ENCODE results near the gene PI4KA. TPM values are rescaled to one million over a fixed set of nuclear protein-coding genes. Genes with fewer than 3 reads are reported as not detected.
"Not testable (repeated sequence)": the region's sequence is repeated elsewhere in the genome, so short reads cannot be mapped to it uniquely, and the experiment has no call there.

PI4KA gene
- total RNA-seq, 2 experiments from 2014 or later, result 84.5 to 99.6 TPM

GRCh38 chr22:20678792-20679435, 179.7 kb downstream of the PI4KA start:
- CTCF ChIA-PET; H3K4me1 Mint-ChIP-seq; H3K4me3 Mint-ChIP-seq; ATAC-seq; DNase-seq; H3K9me3 Mint-ChIP-seq (ENCODE audit: low read depth); H3K27ac Mint-ChIP-seq; H3K36me3 Mint-ChIP-seq: not testable (repeated sequence)
- H3K27me3 Mint-ChIP-seq, result peaks cover 43% of the 10 kb centered on the region

GRCh38 chr22:20677684-20678242, 180.8 kb downstream of the PI4KA start:
- Mint-ChIP-seq H3K36me3 (no peaks in the 10 kb centered on the region), H3K4me3 (no peak overlapping the region), H3K4me1 (no peaks in the 10 kb centered on the region), H3K27ac (no peak overlapping the region), H3K9me3 (ENCODE audit: low read depth) (no peaks in the 10 kb centered on the region), H3K27me3 (peaks cover 51% of the 10 kb centered on the region)
- ATAC-seq (no peak), DNase-seq (no peak)
- CTCF ChIA-PET, result interaction anchor here (1.2 kb wide), 1 partner anchor 14 kb away, joined by 3 read pairs; no protein-coding TSS in a partner anchor

GRCh38 chr22:20675613-20676012, 183.0 kb downstream of the PI4KA start:
- CTCF ChIA-PET; H3K36me3 Mint-ChIP-seq; H3K27ac Mint-ChIP-seq; H3K4me1 Mint-ChIP-seq; DNase-seq; H3K4me3 Mint-ChIP-seq; ATAC-seq; H3K9me3 Mint-ChIP-seq (ENCODE audit: low read depth): not testable (repeated sequence)
- peaks cover 63% of the 10 kb centered on the region for H3K27me3 Mint-ChIP-seq

- Mint-ChIP-seq H3K4me1 (no peaks in the 10 kb centered on the region), H3K27me3 (peaks cover 65% of the 10 kb centered on the region), H3K4me3 (no peak overlapping the region), H3K9me3 (ENCODE audit: low read depth) (no peaks in the 10 kb centered on the region), H3K36me3 (no peaks in the 10 kb centered on the region), H3K27ac (no peak overlapping the region)
- CTCF ChIA-PET, result no interaction called here
- DNase-seq (no peak), ATAC-seq (no peak)
Observed at GRCh38 chr22:20674998-20675397, 183.6 kb downstream of the PI4KA start.

- H3K36me3 Mint-ChIP-seq, result no peaks in the 10 kb centered on the region
- H3K4me3 Mint-ChIP-seq, result no peak overlapping the region
- ATAC-seq (no peak), DNase-seq (no peak)
- peaks cover 60% of the 10 kb centered on the region for H3K27me3 Mint-ChIP-seq
- no peaks in the 10 kb centered on the region for H3K9me3 Mint-ChIP-seq (ENCODE audit: low read depth)
- H3K4me1 Mint-ChIP-seq, result no peaks in the 10 kb centered on the region
- CTCF ChIA-PET, result interaction anchor here (1.2 kb wide), 1 partner anchor 68 kb away, joined by 3 read pairs; no protein-coding TSS in a partner anchor
- no peak overlapping the region for H3K27ac Mint-ChIP-seq
Observed at GRCh38 chr22:20673295-20674195, 185.1 kb downstream of the PI4KA start.

- DNase-seq, result no peak
- no peak for ATAC-seq
- no peaks in the 10 kb centered on the region for H3K4me1 Mint-ChIP-seq
- CTCF ChIA-PET, result interaction anchor here (1.2 kb wide), 2 partner anchors 69 to 112 kb away, joined by 3 read pairs; no protein-coding TSS in a partner anchor
- H3K4me3 Mint-ChIP-seq, result no peak overlapping the region
- H3K27me3 Mint-ChIP-seq, result peaks cover 56% of the 10 kb centered on the region
- H3K36me3 Mint-ChIP-seq, result no peaks in the 10 kb centered on the region
- H3K9me3 Mint-ChIP-seq (ENCODE audit: low read depth), result no peaks in the 10 kb centered on the region
- H3K27ac Mint-ChIP-seq, result no peak overlapping the region
Observed at GRCh38 chr22:20672732-20673131, 185.9 kb downstream of the PI4KA start.

- H3K4me1 Mint-ChIP-seq, result no peaks in the 10 kb centered on the region
- CTCF ChIA-PET, result interaction anchor here (1.2 kb wide), 1 partner anchor 112 kb away, joined by 3 read pairs; no protein-coding TSS in a partner anchor
- H3K36me3 Mint-ChIP-seq, result no peaks in the 10 kb centered on the region
- DNase-seq (no peak), ATAC-seq (no peak)
- peaks cover 49% of the 10 kb centered on the region for H3K27me3 Mint-ChIP-seq
- H3K9me3 Mint-ChIP-seq (ENCODE audit: low read depth), result no peaks in the 10 kb centered on the region
- H3K27ac Mint-ChIP-seq, result no peak overlapping the region
- no peak overlapping the region for H3K4me3 Mint-ChIP-seq
Observed at GRCh38 chr22:20672082-20672424, 186.6 kb downstream of the PI4KA start.

GRCh38 chr22:20671409-20672081, 187.1 kb downstream of the PI4KA start:
- Mint-ChIP-seq H3K36me3 (no peaks in the 10 kb centered on the region), H3K27me3 (peaks cover 47% of the 10 kb centered on the region), H3K4me3 (no peak overlapping the region), H3K9me3 (ENCODE audit: low read depth) (no peaks in the 10 kb centered on the region), H3K4me1 (no peaks in the 10 kb centered on the region), H3K27ac (no peak overlapping the region)
- CTCF ChIA-PET, result interaction anchor here (1.2 kb wide), 1 partner anchor 113 kb away, joined by 3 read pairs; no protein-coding TSS in a partner anchor
- no peak for DNase-seq
- no peak for ATAC-seq

GRCh38 chr22:20670457-20671261, 188.0 kb downstream of the PI4KA start:
- H3K4me3 Mint-ChIP-seq; ATAC-seq; CTCF ChIA-PET; H3K4me1 Mint-ChIP-seq; H3K27ac Mint-ChIP-seq; H3K9me3 Mint-ChIP-seq (ENCODE audit: low read depth); H3K36me3 Mint-ChIP-seq; DNase-seq: not testable (repeated sequence)
- peaks cover 48% of the 10 kb centered on the region for H3K27me3 Mint-ChIP-seq

- H3K36me3 Mint-ChIP-seq, H3K27ac Mint-ChIP-seq, CTCF ChIA-PET: not testable (repeated sequence)
Observed at GRCh38 chr22:20669884-20670283, 188.7 kb downstream of the PI4KA start.

GRCh38 chr22:20669471-20669870, 189.1 kb downstream of the PI4KA start:
- H3K36me3 Mint-ChIP-seq; CTCF ChIA-PET; H3K4me3 Mint-ChIP-seq; ATAC-seq; H3K4me1 Mint-ChIP-seq; DNase-seq; H3K27ac Mint-ChIP-seq; H3K9me3 Mint-ChIP-seq (ENCODE audit: low read depth): not testable (repeated sequence)
- peaks cover 39% of the 10 kb centered on the region for H3K27me3 Mint-ChIP-seq

More at GRCh38 chr22:20669884-20670283, 188.7 kb downstream of the PI4KA start:
- DNase-seq; ATAC-seq; H3K4me3 Mint-ChIP-seq; H3K9me3 Mint-ChIP-seq (ENCODE audit: low read depth); H3K4me1 Mint-ChIP-seq: not testable (repeated sequence)
- peaks cover 41% of the 10 kb centered on the region for H3K27me3 Mint-ChIP-seq

- CTCF ChIA-PET; H3K9me3 Mint-ChIP-seq (ENCODE audit: low read depth); H3K27ac Mint-ChIP-seq; H3K4me3 Mint-ChIP-seq; DNase-seq; H3K36me3 Mint-ChIP-seq; H3K4me1 Mint-ChIP-seq; ATAC-seq: not testable (repeated sequence)
- peaks cover 33% of the 10 kb centered on the region for H3K27me3 Mint-ChIP-seq
Observed at GRCh38 chr22:20668769-20669168, 189.8 kb downstream of the PI4KA start.
